GM12878 (cell line): Measurements from ENCODE around the gene PTPN2. TPM values are rescaled to one million over a fixed set of nuclear protein-coding genes. Genes with fewer than 3 reads are reported as not detected.

Experiments used
- ATAC-seq: fragments of 200-7000 bp; cut with Tn5 transposase; 3 replicates; pipeline ENCODE4 v1.9.1; 2020; ENCODE audit warnings: mild to moderate bottlenecking, moderate library complexity
- BruUV-seq: library from RNA; stranded (reverse); fragments of 400-500 nt; replicated peaks from 2 replicates; lab custom pipeline; 2021; lab: Mats Ljungman, UMichigan
- CTCF ChIA-PET: fragments of 300-600 bp; sonication (Branson Sonifier 250); formaldehyde crosslinking; extraction: SDS; loops from one replicate; lab custom pipeline; 2021; ENCODE audit warnings: inconsistent platforms; lab: Yijun Ruan, JAX
- POLR2A ChIA-PET: fragments of 350-600 bp; formaldehyde crosslinking; extraction: SDS; loops from one replicate; lab custom pipeline; 2021; ENCODE audit warnings: inconsistent platforms; lab: Charles Lee
- RAD21 ChIA-PET: fragments of 300-600 bp; sonication (Branson Sonifier 250); formaldehyde crosslinking; loops from one replicate; lab custom pipeline; 2023; ENCODE audit warnings: antibody characterized with exemption; ENCODE audit not compliant: unreplicated experiment; lab: Charles Lee
- SMC1A ChIA-PET: fragments of 300-600 bp; sonication (Branson Sonifier 250); formaldehyde crosslinking; loops from one replicate; lab custom pipeline; 2023; ENCODE audit not compliant: unreplicated experiment, uncharacterized antibody; lab: Charles Lee
- DNase-seq: peaks from one replicate; pipeline ENCODE4 v3.0.0-alpha.2; 2011; ENCODE audit warnings: low read depth, low spot score
- FAIRE-seq: peaks from 3 replicates; lab custom pipeline; 2011; peaks lifted over from hg19 to GRCh38; lab: Jason Lieb, UNC
- H2AFZ ChIP-seq: 2 replicates; pipeline ENCODE4 v1.6.0; 2011; ENCODE audit warnings: low read depth, low read length, control low read depth; ENCODE audit not compliant: control insufficient read depth
- H3K27ac ChIP-seq: 2 replicates; pipeline ENCODE4 v1.5.1; 2011; ENCODE audit warnings: control low read depth; ENCODE audit not compliant: control insufficient read depth, insufficient read depth
- H3K27me3 ChIP-seq, 2 experiments: replicated peaks in 1 of 2; 2 replicates each; pipeline versions ENCODE4 v1.6.0 to v1.6.1; 2011; ENCODE audit warnings: low read length in 1 of 2; ENCODE audit not compliant: control insufficient read depth in 2 of 2, insufficient read depth in 2 of 2
- H3K36me3 ChIP-seq, 2 experiments: 2 replicates each; pipeline ENCODE4 v1.5.1; 2011; ENCODE audit warnings: low read length in 1 of 2; ENCODE audit not compliant: control insufficient read depth in 2 of 2, insufficient read depth in 2 of 2
- H3K4me1 ChIP-seq: 2 replicates; pipeline ENCODE4 v1.6.1; 2011; ENCODE audit warnings: mild to moderate bottlenecking, low read length, moderate library complexity, mixed read lengths; ENCODE audit not compliant: control insufficient read depth, insufficient read depth
- H3K4me2 ChIP-seq: 2 replicates; pipeline ENCODE4 v1.6.0; 2011; ENCODE audit warnings: control low read depth; ENCODE audit not compliant: control insufficient read depth, insufficient read depth
- H3K4me3 ChIP-seq: fragments of 200-600 bp; sonication (generic); 2 replicates; pipeline ENCODE4 v1.5.1; 2016
- H3K79me2 ChIP-seq: 2 replicates; pipeline ENCODE4 v1.6.0; 2011; ENCODE audit warnings: low read length; ENCODE audit not compliant: control insufficient read depth, insufficient read depth
- H3K9ac ChIP-seq: 2 replicates; pipeline ENCODE4 v1.8.0; 2011; ENCODE audit warnings: low read length, control low read depth, mixed read lengths; ENCODE audit not compliant: control insufficient read depth, insufficient read depth
- H3K9me3 ChIP-seq: replicated peaks from 3 replicates; pipeline ENCODE4 v1.5.1; 2011; ENCODE audit warnings: mild to moderate bottlenecking, low read length; ENCODE audit not compliant: control insufficient read depth, insufficient read depth
- H4K20me1 ChIP-seq: 2 replicates; pipeline ENCODE4 v1.6.0; 2011; ENCODE audit not compliant: control insufficient read depth, insufficient read depth
- BCL11A ChIP-seq: IDR thresholded peaks from 2 replicates; pipeline ENCODE4 v1.6.1; 2011; ENCODE audit warnings: low read depth, low read length
- BCLAF1 ChIP-seq: fragments of 450-650 bp; IDR thresholded peaks from 2 replicates; pipeline ENCODE4 v1.6.1; 2017; ENCODE audit warnings: antibody characterized with exemption, mild to moderate bottlenecking, moderate library complexity
- BHLHE40 ChIP-seq, 2 experiments: fragments of 450-650 bp in 1 of 2; IDR thresholded peaks; 2 replicates each; pipeline ENCODE4 v1.6.1; 2011 to 2017; ENCODE audit warnings: low read depth in 2 of 2, borderline replicate concordance in 1 of 2, improper control_type of control experiment in 1 of 2, low read length in 1 of 2, mild to moderate bottlenecking in 1 of 2
- PAX5 ChIP-seq: IDR thresholded peaks from 2 replicates; pipeline ENCODE4 v1.6.1; 2011; ENCODE audit warnings: low read depth, low read length, borderline replicate concordance
- POU2F2 ChIP-seq: IDR thresholded peaks from 3 replicates; pipeline ENCODE4 v1.6.1; 2011; ENCODE audit warnings: low read depth, mild to moderate bottlenecking, low read length, borderline replicate concordance
- RAD21 ChIP-seq: IDR thresholded peaks from 2 replicates; pipeline ENCODE4 v1.6.1; 2011; ENCODE audit warnings: mild to moderate bottlenecking, low read depth, low read length, moderate library complexity; ENCODE audit not compliant: insufficient read depth
- ZNF207 ChIP-seq: fragments of 450-650 bp; IDR thresholded peaks from 2 replicates; pipeline ENCODE4 v1.6.1; 2014; ENCODE audit warnings: antibody characterized with exemption, mild to moderate bottlenecking, borderline replicate concordance
- WGBS: methylation state at CpG from one replicate; pipeline ENCODE4 v1.1.6; 2016; ENCODE audit warnings: low lambda C conversion rate; ENCODE audit not compliant: insufficient replicate concordance, insufficient coverage; ENCODE audit errors: missing lambda C conversion rate; 5-methylcytosine and 5-hydroxymethylcytosine counted together
- in situ Hi-C: fragments of 300-500 bp; cut with MboI; formaldehyde crosslinking; loops from 9 replicates; pipeline ENCODE4 v1.14.3; 2018; ENCODE audit warnings: mixed read lengths
- intact Hi-C: fragments of 100-400 bp; cut with micrococcal nuclease; formaldehyde crosslinking; loops from one replicate; pipeline ENCODE4 v1.14.2; 2022; ENCODE audit not compliant: unreplicated experiment
- polyA plus RNA-seq, 11 experiments: library from polyadenylated mRNA; depleted of rRNA in 4 of 11; unstranded in 6 of 11; stranded (reverse) in 5 of 11; fragments of >200 nt; fragmentation: Nextera tagmentation in 4 of 11; fragmentation: Illumina TruSeq in 1 of 11; extraction: Ambion mirVana in 4 of 11; extraction: Trizol in 1 of 11; gene quantifications; 1 replicate in 1 of 11; 2 replicates in 10 of 11; pipeline versions ENCODE4 v1.2.1 to v1.2.3, GENCODE V29; 2011 to 2016; ENCODE audit warnings: inconsistent platforms in 2 of 11, missing spikeins in 2 of 11, low read depth in 1 of 11
- total RNA-seq, 4 experiments: library from RNA; depleted of rRNA in 3 of 4; stranded (reverse); fragments of >200 nt in 3 of 4; fragmentation: Illumina TruSeq in 1 of 4; extraction: Trizol in 1 of 4; gene quantifications; 2 replicates each; pipeline versions ENCODE4 v1.2.1 to v1.2.3, GENCODE V29; 2013 to 2021
- TF ChIP-seq, protein P1 (sequence below), 3 experiments: IDR thresholded peaks in 2 of 3; conservative IDR thresholded peaks in 1 of 3; 2 replicates each; pipeline ENCODE4 v1.5.1; 2011; ENCODE audit warnings: low read depth in 3 of 3, low read length in 3 of 3, mild to moderate bottlenecking in 3 of 3, control low read depth in 2 of 3, moderate library complexity in 2 of 3, inconsistent platforms in 1 of 3, mixed read lengths in 1 of 3; ENCODE audit not compliant: control insufficient read depth in 2 of 3, insufficient read depth in 1 of 3; ENCODE audit errors: extremely low read depth in 1 of 3

PTPN2 gene
- total and polyA plus RNA-seq, 10 of the 15 experiments (the other 5 are each of a cell fraction or from before 2014, with no cell fraction given), result 46.5 to 86.7 (median 64.6) TPM

DNA sequence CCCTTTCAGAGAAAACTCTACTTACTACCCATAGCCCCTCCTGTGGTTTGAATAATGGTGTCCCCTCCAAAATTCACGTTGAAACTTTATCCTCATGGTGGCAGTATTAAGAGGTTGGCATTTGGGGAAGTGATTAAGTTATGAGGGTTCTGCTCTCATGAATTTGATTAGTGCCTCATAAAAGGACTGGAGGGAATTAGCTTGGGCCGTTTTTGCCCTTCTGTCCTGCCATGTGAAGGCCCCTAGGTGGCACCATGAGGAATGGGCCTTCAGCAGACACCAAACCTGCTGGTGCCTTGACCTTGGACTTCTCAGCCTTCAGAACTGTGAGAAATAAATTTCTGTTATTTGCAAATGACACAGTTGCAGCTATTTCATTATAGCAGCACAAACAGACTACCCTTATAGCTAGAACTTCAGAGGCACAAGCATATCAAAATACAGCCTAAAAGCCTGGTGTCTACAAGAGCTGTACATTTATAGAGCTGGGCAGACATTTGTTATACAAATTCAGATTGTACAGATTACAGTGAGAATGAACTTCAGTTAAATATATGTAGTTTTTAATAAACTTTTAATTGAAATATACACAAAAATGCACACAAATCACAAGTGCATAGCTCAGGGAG, 2.6 kb upstream of the PTPN2 start:
- SMC1A ChIA-PET, result interaction anchor here (0.8 to 3.7 kb wide), 9 partner anchors 31 to 160 kb away, joined by 3 to 33 read pairs (median 5); no protein-coding TSS in a partner anchor
- FAIRE-seq (no peak), ATAC-seq (peak; percentile 15), DNase-seq (no peak)
- H2AFZ ChIP-seq, result no peak overlapping the region
- in situ Hi-C loops (no loop called here), intact Hi-C loops (loop anchor here (5.0 to 10.0 kb wide), 3 partner anchors 61 to 676 kb away; partner anchors contain the start of genes AFG3L2 and SEH1L)
- 22% methylated on average over 2 of the region's 2 CpGs for WGBS
- H3K27me3 ChIP-seq, result no peaks in the 10 kb centered on the region
- CTCF ChIA-PET, result interaction anchor here (0.7 to 2.6 kb wide), 13 partner anchors 8 to 167 kb away, joined by 3 to 14 read pairs (median 3); no protein-coding TSS in a partner anchor
- H3K36me3 ChIP-seq, result no peaks in the 10 kb centered on the region
- no peak for TF ChIP-seq PAX5
- no peak for TF ChIP-seq BCL11A
- TF ChIP-seq ZNF207, result no peak
- no peak for TF ChIP-seq POU2F2
- TF ChIP-seq RAD21, result 0 out of 2 replicates have a peak, but pooled peaks have one; percentile 7
- TF ChIP-seq BHLHE40 (IDR thresholded peaks at IDR 0.05; ENCODE audit: borderline replicate concordance in 1 of 2, low read depth in 2 of 2, low read length in 1 of 2), result no peak
- TF ChIP-seq BCLAF1, result no peak
- TF ChIP-seq, protein P1, sequence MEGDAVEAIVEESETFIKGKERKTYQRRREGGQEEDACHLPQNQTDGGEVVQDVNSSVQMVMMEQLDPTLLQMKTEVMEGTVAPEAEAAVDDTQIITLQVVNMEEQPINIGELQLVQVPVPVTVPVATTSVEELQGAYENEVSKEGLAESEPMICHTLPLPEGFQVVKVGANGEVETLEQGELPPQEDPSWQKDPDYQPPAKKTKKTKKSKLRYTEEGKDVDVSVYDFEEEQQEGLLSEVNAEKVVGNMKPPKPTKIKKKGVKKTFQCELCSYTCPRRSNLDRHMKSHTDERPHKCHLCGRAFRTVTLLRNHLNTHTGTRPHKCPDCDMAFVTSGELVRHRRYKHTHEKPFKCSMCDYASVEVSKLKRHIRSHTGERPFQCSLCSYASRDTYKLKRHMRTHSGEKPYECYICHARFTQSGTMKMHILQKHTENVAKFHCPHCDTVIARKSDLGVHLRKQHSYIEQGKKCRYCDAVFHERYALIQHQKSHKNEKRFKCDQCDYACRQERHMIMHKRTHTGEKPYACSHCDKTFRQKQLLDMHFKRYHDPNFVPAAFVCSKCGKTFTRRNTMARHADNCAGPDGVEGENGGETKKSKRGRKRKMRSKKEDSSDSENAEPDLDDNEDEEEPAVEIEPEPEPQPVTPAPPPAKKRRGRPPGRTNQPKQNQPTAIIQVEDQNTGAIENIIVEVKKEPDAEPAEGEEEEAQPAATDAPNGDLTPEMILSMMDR (IDR thresholded peaks at IDR 0.05 in 2 of 3, conservative IDR thresholded peaks at IDR 0.05 in 1 of 3; ENCODE audit: control insufficient read depth in 2 of 3, extremely low read depth in 1 of 3, insufficient read depth in 1 of 3, low read depth in 3 of 3, low read length in 3 of 3), result peak; percentile 33 to 60 (median 51); a peak in 5 of 6 replicates
- H3K9ac ChIP-seq, result no peak overlapping the region
- peak overlapping the region; percentile 15; the same call in 1 of the 2 replicates for H3K27ac ChIP-seq
- RAD21 ChIA-PET, result interaction anchor here (0.9 to 11.3 kb wide), 4 partner anchors 43 to 134 kb away, joined by 3 to 81 read pairs (median 4); no protein-coding TSS in a partner anchor
- H3K4me3 ChIP-seq, result no peak overlapping the region
- POLR2A ChIA-PET, result interaction anchor here (0.6 to 2.1 kb wide), 2 partner anchors 48 to 155 kb away, joined by 3 to 6 read pairs; no protein-coding TSS in a partner anchor
- no peak overlapping the region for H3K4me2 ChIP-seq
- peaks cover 24% of the 10 kb centered on the region for H3K79me2 ChIP-seq
- H3K4me1 ChIP-seq, result peaks cover 13% of the 10 kb centered on the region; the same call in 1 of the 2 replicates
- BruUV-seq, result no TSS peak
- no peaks in the 10 kb centered on the region; the same call in 2 of the 3 replicates for H3K9me3 ChIP-seq
- H4K20me1 ChIP-seq, result no peaks in the 10 kb centered on the region
